ENCODE data around the gene SEC16A.
"Not testable (repeated sequence)": the region's sequence is repeated elsewhere in the genome, so short reads cannot be mapped to it uniquely, and the experiment has no call there.

Gene SEC16A

GRCh38 chr9:136439481-136440408 is 43.1 kb downstream of the SEC16A start, which contains the start of gene INPP5E:
TSS of gene INPP5E (minus strand) at chr9:136439845. CDS start at chr9:136439419, 426 bp downstream.
- no peak for DNase-seq (ENCODE audit: low read depth)

GRCh38 chr9:136438548-136439480 is 44.0 kb downstream of the SEC16A start:
- DNase-seq (ENCODE audit: low read depth) = no peak

DNA sequence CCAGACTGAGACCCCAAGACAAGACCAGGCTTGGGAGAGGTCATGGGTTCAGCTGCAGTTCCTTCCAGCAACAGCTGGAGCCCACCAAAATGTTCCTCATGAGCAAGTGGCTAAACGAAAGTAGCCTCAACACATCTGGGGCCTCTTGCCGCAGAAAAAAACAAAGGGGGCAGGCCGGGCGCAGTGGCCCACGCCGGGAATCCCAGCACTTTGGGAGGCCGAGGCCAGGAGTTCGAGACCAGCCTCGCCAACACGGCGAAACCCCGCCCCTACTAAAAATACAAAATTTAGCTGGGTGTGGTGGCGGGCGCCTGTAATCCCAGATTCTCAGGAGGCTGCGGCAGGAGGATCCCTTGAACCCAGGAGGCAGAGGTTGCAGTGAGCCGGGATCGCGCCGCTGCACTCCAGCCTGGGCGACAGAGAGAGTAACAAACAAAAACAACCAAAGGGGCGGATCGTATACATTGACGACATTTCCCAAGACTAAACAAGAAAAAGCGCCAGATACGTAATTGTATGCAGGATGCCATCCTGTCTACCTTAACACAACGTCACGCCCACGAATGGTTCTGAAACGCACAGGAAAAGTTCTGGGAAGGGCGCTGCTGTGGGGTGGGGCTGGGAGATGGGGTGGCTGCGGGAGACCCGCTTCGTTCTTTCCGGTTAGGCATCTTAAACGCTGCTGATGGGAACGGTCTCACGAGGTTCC is 44.8 kb downstream of the SEC16A start:
- no peak for DNase-seq (ENCODE audit: low read depth)

DNA sequence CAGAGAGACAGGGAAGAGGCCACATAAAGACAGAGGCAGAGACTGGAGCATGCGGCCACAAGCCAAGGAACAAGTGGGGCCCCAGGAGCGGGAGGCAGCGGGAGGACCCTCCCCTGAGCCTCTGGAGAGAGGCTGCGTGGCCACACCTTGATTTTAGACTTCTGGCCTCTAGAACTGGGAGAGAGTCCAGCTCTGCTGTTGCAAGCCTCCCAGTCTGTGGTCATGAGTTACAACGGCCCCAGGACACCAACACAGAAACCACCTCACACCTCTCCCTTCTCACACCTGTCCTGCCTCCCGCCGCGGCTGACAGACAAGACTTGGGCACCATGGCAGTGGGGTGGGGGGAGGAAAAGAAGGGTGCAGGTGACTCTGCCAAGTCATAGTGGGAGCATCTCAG is 45.4 kb downstream of the SEC16A start:
- DNase-seq (ENCODE audit: low read depth) = no peak

DNA sequence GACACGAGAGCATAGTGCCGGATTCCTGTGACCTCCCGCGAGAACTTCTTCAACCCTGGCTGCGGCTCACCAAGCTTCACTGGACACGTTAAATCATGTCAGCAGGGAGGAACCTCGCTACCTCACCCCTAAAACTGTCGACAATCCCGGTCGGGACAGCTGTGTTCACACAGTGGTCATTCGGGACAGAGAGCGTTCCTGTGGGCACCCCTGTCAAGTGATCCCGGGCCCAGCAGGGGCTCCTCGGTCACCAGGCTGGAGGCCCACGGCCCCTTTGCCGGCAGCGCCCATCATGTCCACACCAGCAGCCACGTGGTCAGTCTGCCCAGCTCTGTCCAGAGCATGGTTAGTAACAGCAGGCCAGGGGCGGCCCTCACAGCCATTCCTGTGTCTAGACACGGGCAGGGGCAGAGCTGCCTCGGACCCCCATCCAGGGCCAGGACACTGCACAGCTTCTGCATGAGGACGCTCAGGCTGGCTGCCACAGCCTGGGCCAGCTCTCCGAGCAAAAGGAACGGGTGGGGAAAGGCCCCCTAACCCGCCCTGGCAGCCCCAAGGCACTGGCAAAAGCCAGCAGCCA is 46.7 kb downstream of the SEC16A start:
- no peak for DNase-seq (ENCODE audit: low read depth)

DNA sequence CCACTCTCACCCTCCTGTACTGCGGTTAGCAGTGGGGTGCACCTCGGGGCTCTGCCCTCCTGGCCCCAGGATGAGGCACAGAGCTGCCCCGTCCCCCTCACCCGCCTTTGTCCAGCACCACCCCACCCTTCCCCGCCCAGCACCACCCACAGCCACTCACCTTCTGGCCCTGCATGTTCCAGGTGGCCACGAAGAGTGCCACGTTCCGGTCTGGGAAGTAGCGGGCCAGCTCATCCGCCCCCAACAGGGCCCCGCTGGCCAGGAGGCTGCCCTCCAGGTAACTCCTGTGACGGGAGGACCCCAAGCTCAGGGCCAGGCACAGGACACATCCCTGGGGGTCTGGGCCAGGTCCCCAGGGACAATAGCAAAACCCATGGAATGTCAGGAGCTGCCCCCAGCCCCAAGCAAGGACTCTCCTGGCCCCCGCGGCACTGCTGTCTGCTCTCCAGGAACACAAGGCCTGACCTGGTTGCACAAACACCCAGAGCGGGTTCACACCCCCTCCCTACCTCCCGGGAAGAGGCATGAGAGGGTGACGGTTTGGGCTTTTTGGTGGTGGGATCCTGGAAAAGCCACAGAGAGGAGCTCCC is 48.2 kb downstream of the SEC16A start:
- no peak for DNase-seq (ENCODE audit: low read depth)

DNA sequence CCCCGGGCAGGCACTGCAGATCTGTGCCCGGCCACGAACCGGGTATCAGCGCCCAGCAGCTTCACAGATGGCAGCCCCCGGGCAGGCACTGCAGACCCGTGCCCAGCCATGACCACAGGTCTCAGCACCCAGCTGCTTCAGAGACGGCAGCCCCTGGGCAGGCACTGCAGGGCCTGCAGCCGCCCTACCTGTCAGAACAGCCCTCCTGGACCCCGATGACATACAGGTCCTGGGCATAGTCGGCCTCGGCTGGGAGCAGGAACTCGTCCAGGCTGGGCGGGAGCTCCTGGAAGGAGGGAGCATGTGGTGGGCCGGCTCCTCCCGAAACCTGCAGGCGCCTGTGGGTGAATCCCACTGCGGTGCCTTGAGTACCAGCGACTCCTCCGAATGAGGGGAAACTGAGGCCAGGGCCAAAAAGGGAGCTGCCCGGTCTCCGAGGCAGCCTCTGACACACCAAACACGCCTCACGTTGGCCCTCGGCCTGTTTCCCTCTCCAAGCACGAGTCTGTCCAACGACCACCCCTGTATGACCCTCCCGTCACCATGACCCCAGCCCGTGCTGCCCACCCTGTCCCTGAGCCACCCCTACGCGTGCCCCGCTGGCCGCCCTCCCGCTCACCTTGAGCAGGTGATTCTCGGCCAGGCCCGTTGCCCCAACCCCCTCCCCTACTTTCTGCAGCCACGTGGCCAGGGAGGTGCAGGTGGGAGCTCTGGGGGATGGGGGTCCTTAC is 48.8 kb downstream of the SEC16A start:
- DNase-seq (ENCODE audit: low read depth) = no peak

DNA sequence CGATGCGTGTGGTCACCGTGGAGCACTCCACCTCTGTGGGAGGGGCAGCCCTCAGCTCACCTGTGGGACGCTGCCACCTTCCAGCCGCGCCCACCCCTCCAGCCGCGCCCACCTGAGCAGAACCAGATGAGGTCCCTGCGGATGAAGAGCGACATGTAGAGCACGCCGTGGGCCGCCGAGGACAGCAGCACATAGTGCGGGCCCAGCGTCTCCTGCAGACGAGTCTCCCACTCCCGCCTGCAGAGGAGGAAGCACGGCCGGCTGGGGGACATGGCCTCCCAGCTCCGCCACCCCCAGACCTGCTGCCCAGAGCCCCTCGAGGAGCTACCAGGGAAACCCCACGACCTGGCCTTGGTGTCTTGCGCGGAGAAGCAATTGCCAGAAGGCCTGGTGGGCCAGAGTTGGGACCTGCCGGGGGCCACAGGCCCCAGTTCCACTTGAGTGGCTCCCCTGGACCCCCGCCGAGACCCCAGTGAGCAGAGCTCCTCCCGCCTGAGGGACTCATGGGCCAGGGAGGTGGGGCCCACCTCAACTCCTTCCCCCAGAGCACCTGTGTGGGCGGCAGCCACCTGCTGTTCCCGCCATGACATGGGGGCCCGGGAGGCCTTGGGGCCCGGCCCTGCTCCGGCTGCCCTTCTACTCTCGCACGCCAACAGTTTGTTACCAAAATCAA is 49.7 kb downstream of the SEC16A start:
- no peak for DNase-seq (ENCODE audit: low read depth)

DNA sequence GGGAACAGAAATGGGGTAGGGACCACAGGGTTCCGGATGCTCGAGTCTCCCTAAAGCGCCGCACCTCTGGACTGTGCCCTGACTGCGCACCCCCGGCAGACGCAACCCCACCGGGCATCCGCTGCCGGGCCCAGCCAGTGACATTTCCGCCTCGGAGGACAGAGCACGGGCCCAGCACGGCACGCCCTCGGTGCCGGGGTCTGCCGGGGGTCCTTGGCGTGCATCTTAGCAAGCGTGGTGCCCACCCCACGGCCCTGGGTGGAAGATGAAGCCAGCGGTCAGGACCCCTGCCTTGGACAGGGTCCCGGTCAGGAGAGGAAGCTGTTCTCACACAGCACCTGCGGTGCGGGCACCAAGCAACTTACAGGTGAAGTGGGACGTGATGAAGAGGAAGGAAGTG is 50.2 kb downstream of the SEC16A start:
- DNase-seq (ENCODE audit: low read depth) = no peak

GRCh38 chr9:136431782-136432350 is 51.0 kb downstream of the SEC16A start:
- no peak for DNase-seq (ENCODE audit: low read depth)

- DNase-seq (ENCODE audit: low read depth) = no peak
Measured at GRCh38 chr9:136430588-136431234, 52.1 kb downstream of the SEC16A start.

DNA sequence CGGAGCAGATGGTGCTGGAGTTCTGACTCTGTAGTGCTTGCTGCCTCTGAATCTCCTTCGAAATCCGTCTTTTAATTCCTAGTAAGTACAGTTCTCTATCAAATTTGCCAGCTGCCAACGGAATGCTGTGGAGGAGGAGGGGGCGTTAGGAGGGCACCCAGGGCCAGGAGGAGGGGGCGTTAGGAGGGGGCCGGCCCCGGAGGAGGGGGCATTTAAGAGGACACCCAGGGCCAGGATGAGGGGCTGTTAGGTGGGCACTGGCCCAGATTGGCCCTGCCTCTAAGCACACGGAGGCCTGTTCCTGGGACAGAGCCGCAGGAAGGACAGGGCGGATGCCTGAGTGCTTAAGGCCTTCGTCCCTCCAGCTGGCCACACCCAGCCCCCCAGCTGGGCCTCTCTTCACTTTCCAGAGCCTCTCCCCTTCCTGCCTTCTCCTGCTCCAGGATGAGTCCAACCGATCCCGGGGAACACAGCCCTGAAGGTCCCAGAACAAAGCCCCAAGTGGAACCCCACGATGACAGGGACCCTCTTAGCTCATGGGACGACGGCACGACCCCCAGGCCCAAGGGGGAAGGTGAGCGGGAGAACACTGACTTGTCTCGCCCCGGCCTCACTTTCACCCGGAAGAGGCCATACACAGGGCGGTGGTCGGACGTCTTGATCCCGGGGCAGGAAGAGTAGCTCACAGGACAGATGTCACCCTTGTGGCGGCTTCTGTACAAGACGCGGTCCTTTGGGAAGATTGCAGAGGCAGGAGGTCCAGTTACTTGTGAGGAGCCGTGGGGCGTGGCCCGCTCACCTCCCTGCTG is 53.0 kb downstream of the SEC16A start:
- DNase-seq (ENCODE audit: low read depth) = no peak

DNA sequence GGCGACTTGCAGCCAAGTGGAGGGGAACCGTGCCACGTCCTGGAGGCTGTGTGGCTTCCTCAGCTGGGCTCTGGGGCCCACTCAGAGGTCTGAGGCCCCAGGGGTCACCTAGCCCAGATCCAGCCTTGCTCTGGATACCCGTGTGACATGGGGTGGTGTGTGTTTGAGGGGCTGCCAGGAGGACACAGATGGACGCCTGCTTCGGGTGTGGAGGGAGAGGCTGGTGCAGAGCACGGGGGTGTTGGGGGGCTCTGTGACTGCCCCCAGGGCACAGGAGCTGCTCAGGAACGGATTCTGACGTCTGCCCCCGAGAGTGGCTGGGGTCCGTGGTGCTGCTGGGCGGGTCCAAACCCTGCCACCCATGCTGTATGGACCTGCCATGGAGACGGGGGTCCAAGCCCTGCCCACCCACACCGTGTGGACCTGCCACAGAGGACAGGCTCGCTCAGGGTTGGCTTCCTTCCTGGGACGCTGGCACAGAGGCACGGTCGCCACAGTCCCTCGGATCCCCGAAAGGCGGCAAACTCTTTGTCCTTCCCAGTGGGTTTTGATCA is 53.7 kb downstream of the SEC16A start:
- no peak for DNase-seq (ENCODE audit: low read depth)

DNA sequence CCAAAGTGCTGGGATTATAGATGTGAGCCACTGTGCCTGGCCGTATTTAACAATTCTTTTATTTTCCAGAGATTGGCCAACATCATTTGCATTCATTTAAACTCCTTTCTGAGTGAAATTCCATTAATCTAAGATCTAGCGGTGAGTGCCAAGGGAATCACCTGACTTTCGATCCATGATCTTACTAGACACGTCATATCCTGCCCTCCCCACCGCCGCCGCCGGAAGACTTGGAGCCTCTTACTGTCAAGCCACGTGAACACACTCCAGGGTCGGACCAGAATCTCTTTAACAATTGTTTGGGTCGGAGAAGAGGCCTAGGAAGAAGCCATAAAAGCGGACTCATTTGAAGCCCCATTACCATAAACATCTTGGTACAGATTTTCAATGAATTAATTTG is 56.1 kb downstream of the SEC16A start:
- no peak for DNase-seq (ENCODE audit: low read depth)

- DNase-seq (ENCODE audit: low read depth) = not testable (repeated sequence)
Measured at GRCh38 chr9:136425367-136425766, 57.5 kb downstream of the SEC16A start.

DNA sequence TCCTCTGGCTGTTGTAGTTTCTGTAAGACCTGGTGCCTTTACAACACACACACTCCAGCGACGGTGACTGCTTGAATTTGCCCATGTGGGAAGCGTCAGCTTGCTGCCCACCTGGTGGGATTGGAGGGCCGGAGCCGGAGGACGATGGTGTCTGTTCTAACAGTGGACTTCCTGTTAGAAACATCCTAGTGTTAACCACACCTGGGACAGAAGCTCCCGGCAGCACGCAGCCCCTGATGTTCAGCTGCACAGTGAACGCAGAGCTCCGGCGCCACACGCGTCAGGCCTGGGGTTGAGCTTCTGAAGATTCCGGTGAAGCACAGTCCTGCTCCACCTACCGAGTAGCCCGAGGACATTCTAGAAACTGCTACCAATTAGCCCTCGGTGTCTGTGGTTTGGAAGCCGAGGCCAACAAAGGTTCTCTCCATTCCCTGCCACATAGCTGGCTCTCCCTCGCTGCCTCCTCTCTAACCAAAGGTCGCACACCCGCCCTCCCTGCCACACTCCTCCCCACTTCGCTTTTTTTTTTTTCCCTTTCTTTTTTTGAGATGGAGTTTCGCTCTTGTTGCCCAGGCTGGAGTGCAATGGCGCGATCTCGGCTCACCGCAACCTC is 58.0 kb downstream of the SEC16A start:
- DNase-seq (ENCODE audit: low read depth) = no peak

DNA sequence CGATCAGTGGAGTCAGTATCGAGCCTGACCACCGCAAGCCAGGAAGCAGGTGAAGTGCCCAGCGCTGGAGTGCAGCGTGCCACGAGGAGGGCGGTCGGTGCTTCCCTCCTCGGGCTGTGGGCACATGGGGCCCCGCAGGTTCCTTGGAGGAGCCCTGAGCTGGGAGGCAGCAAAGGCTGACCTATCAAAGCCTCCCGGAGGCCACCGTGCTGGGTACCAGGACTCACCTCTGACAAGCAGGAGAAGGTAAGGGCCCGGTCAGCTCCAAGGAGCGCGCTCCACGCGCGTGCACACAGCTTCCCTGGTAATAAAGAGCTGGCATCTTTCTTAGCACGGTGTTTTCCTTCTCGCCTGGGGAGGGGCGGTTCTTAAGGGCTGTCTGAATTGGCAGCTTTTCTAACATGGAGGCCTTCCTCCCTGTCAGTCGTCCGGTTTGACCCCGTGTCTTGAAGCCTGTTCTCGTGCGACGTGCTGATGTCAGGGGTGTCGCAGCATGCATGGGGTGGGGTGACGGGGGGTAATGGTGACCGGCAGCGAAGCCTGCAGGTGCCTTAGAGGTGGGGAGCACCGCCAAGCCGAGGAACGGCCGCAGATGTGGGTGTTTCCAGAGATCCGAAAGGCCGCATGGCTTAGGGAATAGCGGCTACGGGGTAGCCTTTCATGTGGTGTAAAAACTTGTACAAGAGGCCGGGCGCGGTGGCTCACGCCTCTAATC is 59.3 kb downstream of the SEC16A start:
- DNase-seq (ENCODE audit: low read depth) = no peak
